ENCODE data around the gene WWP2.

The WWP2 gene

GRCh38 chr16:69890114-69890891 is 128.2 kb downstream of the WWP2 start:
- peak; percentile 73 for DNase-seq (ENCODE audit: low read depth)

GRCh38 chr16:69890892-69891282 is 128.8 kb downstream of the WWP2 start:
- no peak for DNase-seq (ENCODE audit: low read depth)

- peak; percentile 12 for DNase-seq (ENCODE audit: low read depth)
These were observed 130.2 kb downstream of the WWP2 start for GRCh38 chr16:69892378-69892777.

- no peak for DNase-seq (ENCODE audit: low read depth)
These were observed 131.0 kb downstream of the WWP2 start for GRCh38 chr16:69893106-69893505.

- no peak for DNase-seq (ENCODE audit: low read depth)
These were observed 132.5 kb downstream of the WWP2 start for GRCh38 chr16:69894676-69895075.

- DNase-seq (ENCODE audit: low read depth), result peak; percentile 66
These were observed 141.8 kb downstream of the WWP2 start for GRCh38 chr16:69903865-69904415.

- no peak for DNase-seq (ENCODE audit: low read depth)
These were observed 142.5 kb downstream of the WWP2 start for GRCh38 chr16:69904495-69905170.

GRCh38 chr16:69905171-69905555 is 143.0 kb downstream of the WWP2 start:
- no peak for DNase-seq (ENCODE audit: low read depth)

- peak; percentile 85 for DNase-seq (ENCODE audit: low read depth)
These were observed 144.8 kb downstream of the WWP2 start for GRCh38 chr16:69906838-69907401.

- DNase-seq (ENCODE audit: low read depth), result peak; percentile 11
These were observed 146.9 kb downstream of the WWP2 start for GRCh38 chr16:69909043-69909442.

- peak; percentile 84 for DNase-seq (ENCODE audit: low read depth)
These were observed 147.6 kb downstream of the WWP2 start for GRCh38 chr16:69909760-69910159.

- peak; percentile 51 for DNase-seq (ENCODE audit: low read depth)
These were observed 148.8 kb downstream of the WWP2 start for GRCh38 chr16:69910964-69911363.

GRCh38 chr16:69916462-69916861 is 154.3 kb downstream of the WWP2 start:
- DNase-seq (ENCODE audit: low read depth), result no peak

- no peak for DNase-seq (ENCODE audit: low read depth)
These were observed 155.2 kb downstream of the WWP2 start for GRCh38 chr16:69917311-69917710.

- peak; percentile 95 for DNase-seq (ENCODE audit: low read depth)
These were observed 155.6 kb downstream of the WWP2 start for GRCh38 chr16:69917739-69918138.

GRCh38 chr16:69918241-69918640 is 156.1 kb downstream of the WWP2 start:
- DNase-seq (ENCODE audit: low read depth), result no peak

- peak; percentile 67 for DNase-seq (ENCODE audit: low read depth)
These were observed 159.0 kb downstream of the WWP2 start for GRCh38 chr16:69921127-69921526.

- no peak for DNase-seq (ENCODE audit: low read depth)
These were observed 160.1 kb downstream of the WWP2 start for GRCh38 chr16:69922200-69922599.

GRCh38 chr16:69924041-69924775 is 162.1 kb downstream of the WWP2 start:
- no peak for DNase-seq (ENCODE audit: low read depth)

- peak; percentile 70 for DNase-seq (ENCODE audit: low read depth)
These were observed 162.7 kb downstream of the WWP2 start for GRCh38 chr16:69924777-69925191.

GRCh38 chr16:69925311-69925710 is 163.2 kb downstream of the WWP2 start:
- no peak for DNase-seq (ENCODE audit: low read depth)

- DNase-seq (ENCODE audit: low read depth), result no peak
These were observed 164.1 kb downstream of the WWP2 start for GRCh38 chr16:69926241-69926640.

Data from fibroblast of gingiva (primary cell).